Mesothelial cell of epicardium (in vitro differentiated cells): Measurements from ENCODE around the gene BSND. TPM values are rescaled to one million over a fixed set of nuclear protein-coding genes. Genes with fewer than 3 reads are reported as not detected.

Experiments
- DNase-seq, 2 experiments: peaks; one replicate each; pipeline ENCODE4 v3.0.0; 2021; ENCODE audit warnings: low spot score in 2 of 2; ENCODE audit not compliant: unreplicated experiment in 2 of 2
- H3K27ac Mint-ChIP-seq: 2 replicates; pipeline ENCODE4 v1.8.0; 2021; ENCODE audit warnings: mixed read lengths
- H3K27me3 Mint-ChIP-seq: 2 replicates; pipeline ENCODE4 v1.8.0; 2021; ENCODE audit warnings: low read depth, mixed read lengths
- H3K36me3 Mint-ChIP-seq: 2 replicates; pipeline ENCODE4 v1.8.0; 2021; ENCODE audit warnings: mixed read lengths
- H3K4me1 Mint-ChIP-seq: 2 replicates; pipeline ENCODE4 v1.8.0; 2021; ENCODE audit warnings: mixed read lengths
- H3K4me3 Mint-ChIP-seq: 2 replicates; pipeline ENCODE4 v1.8.0; 2021; ENCODE audit warnings: mild to moderate bottlenecking, moderate library complexity, mixed read lengths
- H3K9me3 Mint-ChIP-seq: 2 replicates; pipeline ENCODE4 v1.8.0; 2021; ENCODE audit warnings: mixed read lengths
- total RNA-seq: library from RNA; stranded (reverse); gene quantifications from 3 replicates; pipeline ENCODE4 v1.2.1, GENCODE V29; 2021
- TF ChIP-seq, protein P1 (sequence below): fragments of 200-600 bp; sonication (generic); IDR thresholded peaks from one replicate; pipeline ENCODE4 v1.5.0; 2021; ENCODE audit warnings: antibody characterized with exemption; ENCODE audit not compliant: unreplicated experiment

BSND gene
- total RNA-seq, 1 donor from 2014 or later = 0.09 TPM

DNA sequence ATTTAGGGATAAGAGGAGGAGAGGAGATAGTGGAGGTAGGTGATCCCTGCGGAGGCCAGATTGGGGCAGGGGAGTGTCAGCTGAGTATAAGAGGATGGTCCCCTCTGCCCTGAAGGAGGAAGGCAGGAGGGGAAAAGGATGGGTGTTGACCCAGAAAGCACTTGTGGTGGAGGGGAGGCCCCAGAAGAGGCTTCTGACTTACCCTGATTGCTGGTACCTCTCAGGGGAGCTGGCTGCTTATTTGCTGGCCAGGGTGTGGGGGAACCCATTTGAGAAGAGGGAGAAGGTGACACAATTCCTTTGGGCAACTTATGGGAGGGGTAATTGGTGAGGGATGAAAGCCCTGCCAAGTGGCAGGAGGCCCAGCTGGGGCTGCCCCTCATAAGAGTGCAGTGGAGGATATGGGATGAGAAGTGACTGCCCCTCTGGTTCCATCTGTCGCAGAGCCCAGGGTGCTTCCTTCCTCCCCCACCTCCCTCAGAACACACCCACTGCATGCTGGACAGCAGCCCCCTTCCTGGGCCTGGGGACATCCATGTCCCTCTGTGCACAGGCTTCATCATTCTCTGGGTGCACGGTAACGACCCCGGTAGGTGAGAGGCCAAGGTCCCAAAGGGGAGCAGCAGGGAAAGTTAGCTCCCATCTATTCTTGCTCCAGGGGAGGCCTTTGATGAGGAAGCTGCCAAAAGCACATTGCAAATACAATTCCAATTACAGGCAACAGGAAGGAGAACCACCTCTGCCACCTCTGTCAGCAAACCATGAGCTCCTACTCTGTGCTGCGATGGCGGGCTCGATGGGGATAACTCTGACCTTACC lies 39.2 kb downstream of the BSND start:
- Mint-ChIP-seq H3K4me3 (no peak overlapping the region), H3K9me3 (no peaks in the 10 kb centered on the region), H3K27me3 (peaks cover 83% of the 10 kb centered on the region), H3K27ac (no peak overlapping the region), H3K4me1 (peaks cover 17% of the 10 kb centered on the region), H3K36me3 (no peaks in the 10 kb centered on the region)
- DNase-seq = no peak
- TF ChIP-seq, protein P1, sequence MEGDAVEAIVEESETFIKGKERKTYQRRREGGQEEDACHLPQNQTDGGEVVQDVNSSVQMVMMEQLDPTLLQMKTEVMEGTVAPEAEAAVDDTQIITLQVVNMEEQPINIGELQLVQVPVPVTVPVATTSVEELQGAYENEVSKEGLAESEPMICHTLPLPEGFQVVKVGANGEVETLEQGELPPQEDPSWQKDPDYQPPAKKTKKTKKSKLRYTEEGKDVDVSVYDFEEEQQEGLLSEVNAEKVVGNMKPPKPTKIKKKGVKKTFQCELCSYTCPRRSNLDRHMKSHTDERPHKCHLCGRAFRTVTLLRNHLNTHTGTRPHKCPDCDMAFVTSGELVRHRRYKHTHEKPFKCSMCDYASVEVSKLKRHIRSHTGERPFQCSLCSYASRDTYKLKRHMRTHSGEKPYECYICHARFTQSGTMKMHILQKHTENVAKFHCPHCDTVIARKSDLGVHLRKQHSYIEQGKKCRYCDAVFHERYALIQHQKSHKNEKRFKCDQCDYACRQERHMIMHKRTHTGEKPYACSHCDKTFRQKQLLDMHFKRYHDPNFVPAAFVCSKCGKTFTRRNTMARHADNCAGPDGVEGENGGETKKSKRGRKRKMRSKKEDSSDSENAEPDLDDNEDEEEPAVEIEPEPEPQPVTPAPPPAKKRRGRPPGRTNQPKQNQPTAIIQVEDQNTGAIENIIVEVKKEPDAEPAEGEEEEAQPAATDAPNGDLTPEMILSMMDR = no peak

DNA sequence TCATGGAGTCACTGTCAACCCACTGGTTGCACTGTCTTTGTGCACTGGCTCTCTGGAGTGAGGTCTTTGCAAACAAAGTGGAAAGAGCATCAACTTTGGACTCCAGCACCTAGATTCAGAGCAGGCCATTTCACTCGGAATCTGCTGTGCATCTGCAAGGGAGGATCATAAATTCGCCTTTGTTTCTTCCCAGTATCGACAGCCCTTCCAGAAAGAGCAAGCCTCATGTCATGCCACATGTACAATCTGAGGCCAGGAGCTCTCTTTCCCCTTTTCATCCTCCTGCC lies 39.8 kb downstream of the BSND start:
- Mint-ChIP-seq H3K36me3 (no peaks in the 10 kb centered on the region), H3K4me3 (no peak overlapping the region), H3K9me3 (no peaks in the 10 kb centered on the region), H3K27ac (no peak overlapping the region), H3K4me1 (peaks cover 17% of the 10 kb centered on the region), H3K27me3 (peaks cover 84% of the 10 kb centered on the region)
- no peak for DNase-seq
- TF ChIP-seq, protein P1 = no peak

DNA sequence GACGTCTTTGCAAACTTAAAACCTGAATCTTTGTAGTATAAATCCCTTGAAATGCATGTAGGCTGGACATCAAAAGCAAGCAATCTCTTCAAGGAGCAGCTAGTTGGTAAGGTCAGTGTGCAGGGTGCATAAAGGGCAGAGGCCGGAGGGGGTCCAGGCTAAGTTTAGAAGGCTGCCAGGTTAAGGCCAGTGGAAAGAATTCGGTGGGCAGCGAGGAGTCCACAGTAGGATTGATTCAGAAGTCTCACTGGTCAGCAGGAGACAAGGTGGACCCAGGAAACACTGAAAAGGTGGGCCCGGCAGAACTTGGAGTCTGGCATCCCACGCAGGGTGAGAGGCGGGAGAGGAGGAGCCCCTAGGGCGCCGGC lies 40.2 kb downstream of the BSND start:
- Mint-ChIP-seq H3K9me3 (no peaks in the 10 kb centered on the region), H3K4me3 (peak overlapping the region; percentile 71), H3K27me3 (peaks cover 86% of the 10 kb centered on the region), H3K4me1 (peaks cover 17% of the 10 kb centered on the region), H3K36me3 (no peaks in the 10 kb centered on the region), H3K27ac (no peak overlapping the region)
- no peak for DNase-seq
- TF ChIP-seq, protein P1 = no peak

DNA sequence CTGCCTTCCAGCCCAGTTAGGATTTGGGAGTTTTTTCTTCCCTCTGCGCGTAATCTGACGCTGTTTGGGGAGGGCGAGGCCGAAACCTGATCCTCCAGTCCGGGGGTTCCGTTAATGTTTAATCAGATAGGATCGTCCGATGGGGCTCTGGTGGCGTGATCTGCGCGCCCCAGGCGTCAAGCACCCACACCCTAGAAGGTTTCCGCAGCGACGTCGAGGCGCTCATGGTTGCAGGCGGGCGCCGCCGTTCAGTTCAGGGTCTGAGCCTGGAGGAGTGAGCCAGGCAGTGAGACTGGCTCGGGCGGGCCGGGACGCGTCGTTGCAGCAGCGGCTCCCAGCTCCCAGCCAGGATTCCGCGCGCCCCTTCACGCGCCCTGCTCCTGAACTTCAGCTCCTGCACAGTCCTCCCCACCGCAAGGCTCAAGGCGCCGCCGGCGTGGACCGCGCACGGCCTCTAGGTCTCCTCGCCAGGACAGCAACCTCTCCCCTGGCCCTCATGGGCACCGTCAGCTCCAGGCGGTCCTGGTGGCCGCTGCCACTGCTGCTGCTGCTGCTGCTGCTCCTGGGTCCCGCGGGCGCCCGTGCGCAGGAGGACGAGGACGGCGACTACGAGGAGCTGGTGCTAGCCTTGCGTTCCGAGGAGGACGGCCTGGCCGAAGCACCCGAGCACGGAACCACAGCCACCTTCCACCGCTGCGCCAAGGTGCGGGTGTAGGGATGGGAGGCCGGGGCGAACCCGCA lies 40.8 kb downstream of the BSND start, which contains the start of gene PCSK9:
Gene PCSK9 (plus strand): TSS at position 207 of the 741 bp plus-strand sequence. CDS start 290 bp downstream, at position 497.
- TF ChIP-seq, protein P1 = no peak
- peaks cover 84% of the 10 kb centered on the region for H3K27me3 Mint-ChIP-seq

DNA sequence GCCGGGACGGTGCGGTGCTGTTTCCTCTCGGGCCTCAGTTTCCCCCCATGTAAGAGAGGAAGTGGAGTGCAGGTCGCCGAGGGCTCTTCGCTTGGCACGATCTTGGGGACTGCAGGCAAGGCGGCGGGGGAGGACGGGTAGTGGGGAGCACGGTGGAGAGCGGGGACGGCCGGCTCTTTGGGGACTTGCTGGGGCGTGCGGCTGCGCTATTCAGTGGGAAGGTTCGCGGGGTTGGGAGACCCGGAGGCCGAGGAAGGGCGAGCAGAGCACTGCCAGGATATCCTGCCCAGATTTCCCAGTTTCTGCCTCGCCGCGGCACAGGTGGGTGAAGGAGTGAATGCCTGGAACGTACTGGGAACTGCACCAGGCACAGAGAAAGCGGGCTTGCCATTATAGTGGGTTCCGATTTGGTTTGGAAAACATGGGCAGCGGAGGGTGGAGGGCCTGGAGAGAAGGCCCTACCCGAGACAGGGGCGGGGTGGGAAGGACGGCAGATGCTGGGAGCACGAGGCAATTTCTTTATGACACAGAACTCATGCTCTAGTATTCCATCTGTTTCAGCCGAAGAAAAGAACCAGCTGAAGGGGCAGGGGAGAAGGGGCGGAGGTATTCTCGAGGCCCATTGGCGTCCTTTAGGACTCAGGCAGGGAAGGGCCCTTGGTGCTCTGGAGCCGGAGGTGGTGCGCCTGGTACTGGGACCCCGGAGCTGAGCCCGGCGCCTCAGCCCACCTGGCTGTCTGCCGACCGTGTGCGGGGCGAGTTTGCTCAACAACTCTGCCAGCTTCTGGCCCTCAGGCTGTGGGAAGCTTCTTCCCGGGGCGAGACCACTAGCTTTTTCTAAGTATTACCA lies 41.6 kb downstream of the BSND start:
- no peak overlapping the region for H3K27ac Mint-ChIP-seq
- H3K4me3 Mint-ChIP-seq = peak overlapping the region; percentile 71
- DNase-seq = no peak
- H3K9me3 Mint-ChIP-seq = no peaks in the 10 kb centered on the region
- peaks cover 79% of the 10 kb centered on the region for H3K27me3 Mint-ChIP-seq
- H3K36me3 Mint-ChIP-seq = no peaks in the 10 kb centered on the region
- TF ChIP-seq, protein P1 = no peak
- H3K4me1 Mint-ChIP-seq = peaks cover 17% of the 10 kb centered on the region

More for the DNA sequence above, 40.8 kb downstream of the BSND start, which contains the start of gene PCSK9:
- H3K9me3 Mint-ChIP-seq = no peaks in the 10 kb centered on the region
- H3K4me3 Mint-ChIP-seq = peak within 1 kb of the TSS; percentile 71
- peak within 1 kb of the TSS; percentile 7 for H3K27ac Mint-ChIP-seq
- no peaks in the 10 kb centered on the region for H3K36me3 Mint-ChIP-seq
- peaks cover 17% of the 10 kb centered on the region for H3K4me1 Mint-ChIP-seq
- peak; percentile 49 to 79 for DNase-seq
